PC-9 (cell line): ENCODE data around the gene CYBA.

Experiments used
- EZH2 ChIP-seq: fragments of 200-600 bp; sonication (generic); IDR thresholded peaks from 2 replicates; pipeline ENCODE4 v1.8.0; 2017; ENCODE audit warnings: antibody characterized with exemption, low read depth
- TF ChIP-seq, protein P1 (sequence below): fragments of 200-600 bp; sonication (generic); conservative IDR thresholded peaks from 2 replicates; pipeline ENCODE4 v1.6.1; 2017; ENCODE audit warnings: mixed run types, antibody characterized with exemption, mild to moderate bottlenecking, moderate library complexity

DNA sequence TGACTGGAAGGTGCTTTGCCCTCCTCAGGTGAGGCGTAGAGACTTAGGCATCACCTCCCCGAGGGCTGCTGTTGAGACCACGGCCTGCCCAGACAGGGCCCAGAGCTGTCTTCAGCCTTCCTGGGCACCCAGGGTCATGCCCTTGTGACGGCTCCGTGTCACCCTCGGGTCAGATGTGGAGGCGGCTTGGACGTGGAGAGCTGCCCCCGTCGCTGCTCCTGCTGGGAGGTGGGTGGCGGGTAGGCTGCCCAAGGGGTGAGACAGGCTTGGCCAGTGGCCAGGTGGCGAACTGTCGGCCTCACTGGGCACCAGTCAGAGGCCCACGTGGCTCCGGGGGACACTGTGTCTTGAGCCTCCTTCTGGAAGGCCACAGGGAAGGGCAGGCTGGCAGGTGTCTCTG is 44.4 kb upstream of the CYBA start:
- TF ChIP-seq, protein P1, sequence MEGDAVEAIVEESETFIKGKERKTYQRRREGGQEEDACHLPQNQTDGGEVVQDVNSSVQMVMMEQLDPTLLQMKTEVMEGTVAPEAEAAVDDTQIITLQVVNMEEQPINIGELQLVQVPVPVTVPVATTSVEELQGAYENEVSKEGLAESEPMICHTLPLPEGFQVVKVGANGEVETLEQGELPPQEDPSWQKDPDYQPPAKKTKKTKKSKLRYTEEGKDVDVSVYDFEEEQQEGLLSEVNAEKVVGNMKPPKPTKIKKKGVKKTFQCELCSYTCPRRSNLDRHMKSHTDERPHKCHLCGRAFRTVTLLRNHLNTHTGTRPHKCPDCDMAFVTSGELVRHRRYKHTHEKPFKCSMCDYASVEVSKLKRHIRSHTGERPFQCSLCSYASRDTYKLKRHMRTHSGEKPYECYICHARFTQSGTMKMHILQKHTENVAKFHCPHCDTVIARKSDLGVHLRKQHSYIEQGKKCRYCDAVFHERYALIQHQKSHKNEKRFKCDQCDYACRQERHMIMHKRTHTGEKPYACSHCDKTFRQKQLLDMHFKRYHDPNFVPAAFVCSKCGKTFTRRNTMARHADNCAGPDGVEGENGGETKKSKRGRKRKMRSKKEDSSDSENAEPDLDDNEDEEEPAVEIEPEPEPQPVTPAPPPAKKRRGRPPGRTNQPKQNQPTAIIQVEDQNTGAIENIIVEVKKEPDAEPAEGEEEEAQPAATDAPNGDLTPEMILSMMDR: no peak
- no peak for TF ChIP-seq EZH2
